Hepatocyte (in vitro differentiated cells): ENCODE results near the gene CROCC. TPM values are rescaled to one million over a fixed set of nuclear protein-coding genes. Genes with fewer than 3 reads are reported as not detected.

Experiments
- DNase-seq: peaks from one replicate; pipeline ENCODE4 v3.0.0-alpha.2; 2016; ENCODE audit warnings: low spot score
- H2AFZ ChIP-seq: fragments of 200-600 bp; sonication (generic); 2 replicates; pipeline ENCODE4 v1.6.0; 2016; ENCODE audit warnings: antibody characterized with exemption, mild to moderate bottlenecking
- H3K27ac ChIP-seq: fragments of 200-600 bp; sonication (generic); 2 replicates; pipeline ENCODE4 v1.5.1; 2016; ENCODE audit warnings: mild to moderate bottlenecking
- H3K27me3 ChIP-seq: fragments of 200-600 bp; sonication (generic); 2 replicates; pipeline ENCODE4 v1.6.1; 2016
- H3K36me3 ChIP-seq: fragments of 200-600 bp; sonication (generic); replicated peaks from 2 replicates; pipeline ENCODE4 v1.5.1; 2016; ENCODE audit warnings: low read depth; ENCODE audit not compliant: insufficient read depth
- H3K4me1 ChIP-seq: fragments of 200-600 bp; sonication (generic); 2 replicates; pipeline ENCODE4 v1.5.1; 2016; ENCODE audit warnings: mild to moderate bottlenecking, moderate library complexity; ENCODE audit not compliant: insufficient read depth
- H3K4me2 ChIP-seq: fragments of 200-600 bp; sonication (generic); 2 replicates; pipeline ENCODE4 v1.6.0; 2016
- H3K4me3 ChIP-seq: fragments of 200-600 bp; sonication (generic); 2 replicates; pipeline ENCODE4 v1.5.1; 2016; ENCODE audit warnings: mild to moderate bottlenecking
- H3K79me2 ChIP-seq: fragments of 200-600 bp; sonication (generic); 2 replicates; pipeline ENCODE4 v1.6.0; 2017; ENCODE audit warnings: mild to moderate bottlenecking
- H3K9me2 ChIP-seq: fragments of 200-600 bp; sonication (generic); replicated peaks from 2 replicates; pipeline ENCODE4 v1.6.0; 2017; ENCODE audit warnings: mild to moderate bottlenecking; ENCODE audit not compliant: insufficient read depth
- H3K9me3 ChIP-seq: fragments of 200-600 bp; sonication (generic); 2 replicates; pipeline ENCODE4 v1.5.1; 2016; ENCODE audit warnings: low read depth, mild to moderate bottlenecking
- H4K20me1 ChIP-seq: fragments of 200-600 bp; sonication (generic); 2 replicates; pipeline ENCODE4 v1.6.0; 2016; ENCODE audit warnings: mild to moderate bottlenecking; ENCODE audit not compliant: insufficient read depth, poor library complexity, severe bottlenecking
- CTCF ChIP-seq: fragments of 200-600 bp; sonication (generic); IDR thresholded peaks from 2 replicates; pipeline ENCODE4 v1.5.1; 2016; ENCODE audit warnings: antibody characterized with exemption, mild to moderate bottlenecking; ENCODE audit not compliant: poor library complexity
- EZH2 ChIP-seq: fragments of 200-600 bp; sonication (generic); IDR thresholded peaks from 2 replicates; pipeline ENCODE4 v1.6.1; 2016; ENCODE audit warnings: antibody characterized with exemption, mild to moderate bottlenecking, borderline replicate concordance
- EZH2phosphoT487 ChIP-seq: fragments of 200-600 bp; sonication (generic); IDR thresholded peaks from one replicate; pipeline ENCODE4 v1.6.1; 2018; ENCODE audit warnings: antibody characterized with exemption, mild to moderate bottlenecking, low read depth, moderate library complexity; ENCODE audit not compliant: unreplicated experiment, severe bottlenecking
- WGBS: methylation state at CpG from one replicate; pipeline ENCODE4 v1.1.6; 2016; ENCODE audit warnings: low lambda C conversion rate; ENCODE audit errors: missing lambda C conversion rate; 5-methylcytosine and 5-hydroxymethylcytosine counted together
- polyA plus RNA-seq: library from polyadenylated mRNA; unstranded; fragments of >200 nt; fragmentation: Nextera tagmentation; extraction: Ambion mirVana; gene quantifications from 2 replicates; pipeline ENCODE4 v1.2.1, GENCODE V29; 2016
- total RNA-seq: library from RNA; depleted of rRNA; stranded (reverse); fragments of >200 nt; gene quantifications from 2 replicates; pipeline ENCODE4 v1.2.3, GENCODE V29; 2014

Gene CROCC
- total and polyA plus RNA-seq, 2 experiments from 2014 or later: 21.9 to 23.0 TPM

- H3K27ac ChIP-seq: no peak overlapping the region
- H3K9me3 ChIP-seq: no peaks in the 10 kb centered on the region
- DNase-seq: no peak
- TF ChIP-seq EZH2phosphoT487 (no peak), EZH2 (no peak), CTCF (no peak)
- no peaks in the 10 kb centered on the region for H3K36me3 ChIP-seq
- no peaks in the 10 kb centered on the region for H3K79me2 ChIP-seq
- 93% methylated on average over 18 of the region's 18 CpGs for WGBS
- no peak overlapping the region for H2AFZ ChIP-seq
- H3K27me3 ChIP-seq: no peaks in the 10 kb centered on the region
- no peak overlapping the region for H3K4me2 ChIP-seq
- no peak overlapping the region for H3K4me3 ChIP-seq
- H4K20me1 ChIP-seq: no peaks in the 10 kb centered on the region
- no peaks in the 10 kb centered on the region for H3K9me2 ChIP-seq
- H3K4me1 ChIP-seq: peaks cover 4% of the 10 kb centered on the region
Observed at GRCh38 chr1:16922885-16923431, 1.2 kb downstream of the CROCC start.

- TF ChIP-seq EZH2: no peak
- no peak for TF ChIP-seq EZH2phosphoT487
- TF ChIP-seq CTCF: no peak
- no peak overlapping the region for H2AFZ ChIP-seq
- no peak overlapping the region for H3K4me3 ChIP-seq
- no peaks in the 10 kb centered on the region for H4K20me1 ChIP-seq
- H3K9me3 ChIP-seq: no peaks in the 10 kb centered on the region
- no peaks in the 10 kb centered on the region for H3K36me3 ChIP-seq
- no peak for DNase-seq
- no peak overlapping the region for H3K27ac ChIP-seq
- WGBS: 95% methylated on average over 23 of the region's 23 CpGs
- no peaks in the 10 kb centered on the region for H3K27me3 ChIP-seq
- H3K4me2 ChIP-seq: no peak overlapping the region
- H3K79me2 ChIP-seq: no peaks in the 10 kb centered on the region
- H3K4me1 ChIP-seq: peaks cover 4% of the 10 kb centered on the region
- no peaks in the 10 kb centered on the region for H3K9me2 ChIP-seq
Observed at GRCh38 chr1:16924216-16924918, 2.6 kb downstream of the CROCC start.

- no peak overlapping the region for H2AFZ ChIP-seq
- TF ChIP-seq EZH2 (no peak), CTCF (no peak), EZH2phosphoT487 (no peak)
- H3K27me3 ChIP-seq: no peaks in the 10 kb centered on the region
- H3K9me3 ChIP-seq: no peaks in the 10 kb centered on the region
- H3K79me2 ChIP-seq: no peaks in the 10 kb centered on the region
- H4K20me1 ChIP-seq: no peaks in the 10 kb centered on the region
- no peaks in the 10 kb centered on the region for H3K9me2 ChIP-seq
- H3K4me2 ChIP-seq: no peak overlapping the region
- no peak overlapping the region for H3K4me3 ChIP-seq
- H3K4me1 ChIP-seq: peaks cover 4% of the 10 kb centered on the region
- no peak for DNase-seq
- no peak overlapping the region for H3K27ac ChIP-seq
- H3K36me3 ChIP-seq: no peaks in the 10 kb centered on the region
- 91% methylated on average over 13 of the region's 13 CpGs for WGBS
Observed at GRCh38 chr1:16924919-16925477, 3.3 kb downstream of the CROCC start.
